ENCODE data around the gene KIF14. TPM values are rescaled to one million over a fixed set of nuclear protein-coding genes. Genes with fewer than 3 reads are reported as not detected.
A peak's percentile ranks its signal among the peaks of the same experiment; 100 is the strongest.

The KIF14 gene
- polyA plus RNA-seq, 1 of the 3 experiments (the other 2 are of a cell fraction), result 1.2 TPM

- Histone ChIP-seq H2AFZ (ENCODE audit: low read depth) (peak overlapping the region; percentile 25; the same call in 1 of the 2 replicates), H3F3A (replicated peaks; ENCODE audit: insufficient read depth) (peaks cover 9% of the 10 kb centered on the region), H3K9me3 (no peaks in the 10 kb centered on the region), H3K79me2 (ENCODE audit: insufficient read depth) (peaks cover under 1% of the 10 kb centered on the region; the same call in 1 of the 2 replicates), H3K36me3 (replicated peaks in 1 of 2; ENCODE audit: control insufficient read depth in 1 of 2, insufficient read depth in 2 of 2, low read length in 1 of 2) (no peaks in the 10 kb centered on the region), H3K27ac (ENCODE audit: low read depth in 2 of 2, low read length in 1 of 2) (no peak overlapping the region), H3K4me2 (no peak overlapping the region), H3K9me2 (no peaks in the 10 kb centered on the region), H3K4me3 (ENCODE audit: low read depth in 2 of 2, low read length in 1 of 2) (no peak overlapping the region), H3K27me3 (ENCODE audit: insufficient read depth) (no peaks in the 10 kb centered on the region), H3K9ac (no peak overlapping the region), H3K4me1 (ENCODE audit: control insufficient read depth in 1 of 2, insufficient read depth in 2 of 2, low read depth in 1 of 2, low read length in 1 of 2) (peaks cover 0 to 5% of the 10 kb centered on the region in 2 experiments; a peak in 2 of 4 replicates), H4K20me1 (ENCODE audit: insufficient read depth) (no peaks in the 10 kb centered on the region)
- POLR2A ChIA-PET, result interaction anchor here (0.7 kb wide), 1 partner anchor 114 kb away, joined by 3 read pairs; no protein-coding TSS in a partner anchor
- 29% methylated on average over 1 of the region's 1 CpG for WGBS (ENCODE audit: low lambda C conversion rate)
- TF ChIP-seq NRF1 (IDR thresholded peaks at IDR 0.05; ENCODE audit: low read depth, low read length), result no peak
- no peak for TF ChIP-seq USF1 (IDR thresholded peaks at IDR 0.05; ENCODE audit: borderline replicate concordance, low read depth)
- TF ChIP-seq TEAD4 (IDR thresholded peaks at IDR 0.05; ENCODE audit: borderline replicate concordance, insufficient read depth), result no peak
- TF ChIP-seq CTCF (IDR thresholded peaks at IDR 0.05), result no peak
- no peak for TF ChIP-seq RCOR1 (IDR thresholded peaks at IDR 0.05; ENCODE audit: low read length)
- no peak for TF ChIP-seq TAF1 (IDR thresholded peaks at IDR 0.05; ENCODE audit: borderline replicate concordance, low read depth, low read length)
- no peak for TF ChIP-seq ELF1 (IDR thresholded peaks at IDR 0.05)
- no peak for TF ChIP-seq YY1 (IDR thresholded peaks at IDR 0.05; ENCODE audit: low read depth)
- TF ChIP-seq FOSL2 (IDR thresholded peaks at IDR 0.05; ENCODE audit: borderline replicate concordance, low read depth), result no peak
- no peak for TF ChIP-seq EZH2phosphoT487 (IDR thresholded peaks at IDR 0.05; ENCODE audit: borderline replicate concordance, low read depth)
- TF ChIP-seq RFX5 (IDR thresholded peaks at IDR 0.05; ENCODE audit: low read length), result no peak
- no peak for TF ChIP-seq SIN3A (IDR thresholded peaks at IDR 0.05; ENCODE audit: borderline replicate concordance, low read depth, low read length)
- no peak for TF ChIP-seq USF2 (IDR thresholded peaks at IDR 0.05; ENCODE audit: borderline replicate concordance, low read depth, low read length)
- DNase-seq, result no peak
- CTCF ChIA-PET, result interaction anchor here (1.3 to 5.9 kb wide), 4 partner anchors 9 to 213 kb away, joined by 4 to 62 read pairs (median 18); no protein-coding TSS in a partner anchor
Measured at GRCh38 chr1:200625381-200625824, 4.9 kb upstream of the KIF14 start.

All from SK-N-SH (cell line).